Nephron (organoid): ENCODE results near the gene OLIG3.

Source experiments
- H3K27ac Mint-ChIP-seq, 3 experiments: 2 replicates each; pipeline ENCODE4 v1.8.0; 2020; ENCODE audit warnings: mixed read lengths in 3 of 3, mild to moderate bottlenecking in 2 of 3, moderate library complexity in 1 of 3
- H3K27me3 Mint-ChIP-seq: 2 replicates; pipeline ENCODE4 v1.8.0; 2021; ENCODE audit warnings: low read depth, mild to moderate bottlenecking, moderate library complexity, mixed read lengths
- H3K36me3 Mint-ChIP-seq: 2 replicates; pipeline ENCODE4 v1.8.0; 2020; ENCODE audit warnings: low read depth, mixed read lengths
- H3K4me1 Mint-ChIP-seq: 2 replicates; pipeline ENCODE4 v1.8.0; 2020; ENCODE audit warnings: mixed read lengths
- H3K4me3 Mint-ChIP-seq, 3 experiments: 2 replicates each; pipeline ENCODE4 v1.8.0; 2020; ENCODE audit warnings: mild to moderate bottlenecking in 3 of 3, mixed read lengths in 3 of 3, moderate library complexity in 2 of 3
- H3K9me3 Mint-ChIP-seq: 2 replicates; pipeline ENCODE4 v1.8.0; 2020; ENCODE audit warnings: mixed read lengths
- TF ChIP-seq, protein P1 (sequence below), 3 experiments: fragments of 200-600 bp; sonication (generic); IDR thresholded peaks; one replicate each; pipeline ENCODE4 v1.5.0; 2021; ENCODE audit warnings: antibody characterized with exemption in 3 of 3; ENCODE audit not compliant: unreplicated experiment in 3 of 3

The OLIG3 gene

DNA sequence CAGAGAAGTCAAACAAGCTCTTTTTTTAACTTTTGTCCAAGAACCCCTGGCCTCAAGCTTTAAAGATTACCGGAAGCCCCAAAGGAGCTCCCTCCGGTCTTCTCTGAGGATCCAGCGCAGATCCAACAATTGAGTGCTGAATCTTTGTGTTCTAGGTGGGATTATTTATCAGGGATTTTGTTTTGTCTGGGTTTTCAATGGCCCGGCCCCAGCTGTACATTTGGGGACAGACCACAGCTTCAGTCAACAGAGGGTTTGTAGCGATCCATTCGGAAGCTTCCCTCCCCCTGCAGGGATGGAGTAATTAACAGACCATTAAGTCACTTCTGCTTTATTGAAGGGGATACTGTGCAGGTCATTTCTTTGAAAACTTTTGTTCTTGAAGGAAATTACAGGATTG is 7.8 kb downstream of the OLIG3 start:
- TF ChIP-seq, protein P1, sequence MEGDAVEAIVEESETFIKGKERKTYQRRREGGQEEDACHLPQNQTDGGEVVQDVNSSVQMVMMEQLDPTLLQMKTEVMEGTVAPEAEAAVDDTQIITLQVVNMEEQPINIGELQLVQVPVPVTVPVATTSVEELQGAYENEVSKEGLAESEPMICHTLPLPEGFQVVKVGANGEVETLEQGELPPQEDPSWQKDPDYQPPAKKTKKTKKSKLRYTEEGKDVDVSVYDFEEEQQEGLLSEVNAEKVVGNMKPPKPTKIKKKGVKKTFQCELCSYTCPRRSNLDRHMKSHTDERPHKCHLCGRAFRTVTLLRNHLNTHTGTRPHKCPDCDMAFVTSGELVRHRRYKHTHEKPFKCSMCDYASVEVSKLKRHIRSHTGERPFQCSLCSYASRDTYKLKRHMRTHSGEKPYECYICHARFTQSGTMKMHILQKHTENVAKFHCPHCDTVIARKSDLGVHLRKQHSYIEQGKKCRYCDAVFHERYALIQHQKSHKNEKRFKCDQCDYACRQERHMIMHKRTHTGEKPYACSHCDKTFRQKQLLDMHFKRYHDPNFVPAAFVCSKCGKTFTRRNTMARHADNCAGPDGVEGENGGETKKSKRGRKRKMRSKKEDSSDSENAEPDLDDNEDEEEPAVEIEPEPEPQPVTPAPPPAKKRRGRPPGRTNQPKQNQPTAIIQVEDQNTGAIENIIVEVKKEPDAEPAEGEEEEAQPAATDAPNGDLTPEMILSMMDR (IDR thresholded peaks at IDR 0.05; ENCODE audit: unreplicated experiment in 3 of 3) = no peak
- Mint-ChIP-seq H3K9me3 (peaks cover 11% of the 10 kb centered on the region), H3K27ac (no peak overlapping the region), H3K4me1 (peaks cover 14% of the 10 kb centered on the region), H3K4me3 (no peak overlapping the region), H3K36me3 (no peaks in the 10 kb centered on the region), H3K27me3 (peaks cover 95% of the 10 kb centered on the region)

DNA sequence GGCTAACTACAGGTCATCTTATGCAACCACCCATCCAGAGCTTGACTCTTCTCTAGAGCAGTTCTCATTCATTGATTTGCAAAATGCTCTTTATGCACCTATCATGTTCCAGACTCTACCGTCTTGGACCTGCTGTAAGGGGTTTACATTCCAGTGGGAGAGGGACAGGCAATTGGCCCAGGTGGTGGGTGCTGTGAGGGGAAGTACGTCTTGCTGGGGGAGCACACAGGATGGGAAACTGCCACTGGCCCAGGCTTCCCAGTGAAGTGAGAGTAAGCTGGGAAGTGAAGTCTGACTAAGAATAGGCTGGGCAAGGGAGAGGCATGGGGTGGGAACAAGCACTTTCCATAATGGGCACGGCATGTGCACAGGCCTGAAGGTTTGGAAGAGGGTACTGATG is 13.8 kb downstream of the OLIG3 start:
- TF ChIP-seq, protein P1 (IDR thresholded peaks at IDR 0.05; ENCODE audit: unreplicated experiment in 3 of 3) = no peak
- peaks cover 8% of the 10 kb centered on the region for H3K9me3 Mint-ChIP-seq
- H3K36me3 Mint-ChIP-seq = no peaks in the 10 kb centered on the region
- H3K27me3 Mint-ChIP-seq = peaks cover 73% of the 10 kb centered on the region
- H3K4me1 Mint-ChIP-seq = no peaks in the 10 kb centered on the region
- no peak overlapping the region for H3K27ac Mint-ChIP-seq
- H3K4me3 Mint-ChIP-seq = no peak overlapping the region

DNA sequence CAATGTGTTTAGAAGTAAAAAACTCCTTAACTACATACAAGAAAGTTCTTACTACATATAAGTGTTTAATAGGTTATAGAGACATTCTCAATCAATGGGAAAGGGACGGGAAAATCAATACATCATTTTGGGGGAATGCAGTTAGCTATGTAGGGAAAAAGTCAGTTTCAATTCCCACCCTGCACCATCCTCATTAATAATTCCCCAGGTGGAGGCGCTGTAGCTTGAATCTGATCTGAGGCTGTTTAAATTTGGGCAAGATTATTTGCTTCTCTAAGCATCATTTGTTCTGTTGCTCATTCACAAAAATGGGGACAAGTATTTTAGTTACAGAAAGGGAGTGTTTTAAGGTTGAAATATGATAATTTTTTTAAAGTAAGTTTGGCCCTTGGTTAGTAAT is 19.1 kb downstream of the OLIG3 start:
- Mint-ChIP-seq H3K27me3 (peaks cover 61% of the 10 kb centered on the region), H3K36me3 (no peaks in the 10 kb centered on the region), H3K4me1 (no peaks in the 10 kb centered on the region), H3K9me3 (no peaks in the 10 kb centered on the region), H3K4me3 (no peak overlapping the region), H3K27ac (no peak overlapping the region)
- TF ChIP-seq, protein P1 (IDR thresholded peaks at IDR 0.05; ENCODE audit: unreplicated experiment in 3 of 3) = no peak

DNA sequence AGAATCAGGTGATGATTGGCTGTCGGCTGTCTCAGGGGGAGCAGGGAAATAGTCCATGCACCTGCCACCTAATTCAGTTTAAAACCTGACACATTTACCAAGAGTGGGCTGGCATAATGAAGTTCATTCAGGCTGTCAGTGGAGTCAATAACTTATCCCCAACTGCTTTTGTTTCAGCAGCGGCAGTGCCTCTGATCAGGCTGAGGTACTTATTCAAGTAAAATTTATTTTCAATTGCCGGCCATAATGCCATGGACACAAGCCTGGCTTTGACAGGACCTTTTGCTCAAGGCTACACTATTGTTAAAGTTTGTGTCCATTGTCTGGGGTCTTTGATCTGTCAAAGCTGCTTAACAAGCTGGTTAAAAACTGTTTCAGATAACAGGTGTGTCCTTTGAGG is 20.6 kb downstream of the OLIG3 start:
- no peaks in the 10 kb centered on the region for H3K36me3 Mint-ChIP-seq

DNA sequence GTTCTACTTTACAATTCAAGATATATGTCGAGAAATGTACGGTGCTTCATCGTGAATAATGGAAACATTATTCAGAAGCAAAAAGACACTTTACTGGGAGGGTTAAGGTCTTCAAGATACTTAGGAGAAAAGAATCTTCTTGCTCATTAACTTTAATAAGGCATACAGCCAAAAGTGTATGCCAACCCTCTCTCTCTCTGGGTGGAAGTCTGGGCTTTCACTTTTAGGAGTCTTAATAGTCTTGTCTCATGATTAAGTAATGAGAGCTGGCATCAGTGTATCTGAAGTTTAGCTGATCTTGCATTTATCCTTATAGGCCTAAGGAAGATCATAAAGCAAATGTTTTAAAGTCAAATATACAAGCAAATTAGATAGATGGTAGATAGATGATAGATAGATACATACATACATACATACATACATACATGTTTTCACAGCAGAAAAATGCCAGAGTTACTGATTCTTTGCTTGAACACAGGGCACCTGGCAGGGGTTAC is 21.5 kb downstream of the OLIG3 start:
- Mint-ChIP-seq H3K27ac (no peak overlapping the region), H3K9me3 (no peaks in the 10 kb centered on the region), H3K36me3 (no peaks in the 10 kb centered on the region), H3K27me3 (peaks cover 47% of the 10 kb centered on the region), H3K4me3 (no peak overlapping the region), H3K4me1 (no peaks in the 10 kb centered on the region)
- TF ChIP-seq, protein P1 (IDR thresholded peaks at IDR 0.05; ENCODE audit: unreplicated experiment in 3 of 3) = no peak

More for the DNA sequence above, 20.6 kb downstream of the OLIG3 start:
- no peak overlapping the region for H3K27ac Mint-ChIP-seq
- peaks cover 51% of the 10 kb centered on the region for H3K27me3 Mint-ChIP-seq
- no peaks in the 10 kb centered on the region for H3K4me1 Mint-ChIP-seq
- TF ChIP-seq, protein P1 (IDR thresholded peaks at IDR 0.05; ENCODE audit: unreplicated experiment in 3 of 3) = no peak
- H3K9me3 Mint-ChIP-seq = no peaks in the 10 kb centered on the region
- H3K4me3 Mint-ChIP-seq = no peak overlapping the region

DNA sequence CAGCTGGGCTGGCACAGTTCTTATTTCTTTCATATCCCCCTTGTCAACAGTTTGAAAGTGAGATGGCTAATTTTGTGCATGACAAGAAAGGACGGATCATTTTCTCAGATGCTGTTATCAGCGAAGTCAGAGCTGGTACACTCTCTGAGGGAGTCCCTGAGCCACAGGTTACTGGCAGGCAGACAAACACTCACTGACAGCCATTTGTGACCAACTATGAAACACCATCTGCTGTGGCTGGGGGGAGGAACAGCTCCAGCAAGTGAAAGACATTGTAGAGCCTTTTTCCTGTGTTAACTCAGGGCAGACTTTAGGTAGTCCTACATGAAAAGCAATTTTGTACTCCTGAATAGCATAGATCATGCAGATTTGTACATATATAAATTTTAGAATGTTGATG is 22.2 kb downstream of the OLIG3 start:
- Mint-ChIP-seq H3K27ac (no peak overlapping the region), H3K9me3 (no peaks in the 10 kb centered on the region), H3K4me1 (no peaks in the 10 kb centered on the region), H3K4me3 (no peak overlapping the region), H3K36me3 (no peaks in the 10 kb centered on the region), H3K27me3 (peaks cover 50% of the 10 kb centered on the region)
- TF ChIP-seq, protein P1 (IDR thresholded peaks at IDR 0.05; ENCODE audit: unreplicated experiment in 3 of 3) = no peak
